HG03159 (cell line): ENCODE measurements around the gene VPS41.
"Not testable (repeated sequence)": the region's sequence is repeated elsewhere in the genome, so short reads cannot be mapped to it uniquely, and the experiment has no call there.

ENCODE experiments used
- ATAC-seq: cut with Tn5 transposase; IDR thresholded peaks from one replicate; pipeline ENCODE4 v1.9.1; 2021; ENCODE audit warnings: mild to moderate bottlenecking, moderate library complexity; ENCODE audit not compliant: unreplicated experiment

Gene VPS41

GRCh38 chr7:38908759-38909335, at the start of gene VPS41:
TSS of gene VPS41 (minus strand) at chr7:38909191. CDS start at chr7:38909174, 17 bp downstream.
- peak; percentile 99 for ATAC-seq

- no peak for ATAC-seq
Measured at GRCh38 chr7:38955892-38956291, 46.9 kb upstream of the VPS41 start.

- ATAC-seq: no peak
Measured at GRCh38 chr7:38953971-38954370, 45.0 kb upstream of the VPS41 start.

DNA sequence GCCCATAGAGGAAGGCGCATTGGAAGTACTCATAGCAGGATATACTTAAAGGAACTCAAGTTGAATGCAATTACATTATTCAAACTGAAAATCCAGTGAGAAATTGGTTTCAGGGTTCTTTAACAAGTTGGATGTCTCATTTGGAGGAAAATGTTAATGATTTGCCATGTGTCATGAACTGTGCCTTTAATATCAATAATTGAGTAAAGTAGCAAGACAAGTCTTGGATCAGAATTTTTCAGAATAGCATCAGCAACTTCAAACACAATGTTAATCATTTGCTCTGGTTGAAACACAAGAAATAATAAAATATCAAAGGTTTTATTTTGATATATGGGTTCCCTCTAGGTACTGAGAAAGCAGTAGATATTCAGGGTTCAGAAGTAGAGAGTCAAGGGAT, 44.2 kb upstream of the VPS41 start:
- no peak for ATAC-seq

DNA sequence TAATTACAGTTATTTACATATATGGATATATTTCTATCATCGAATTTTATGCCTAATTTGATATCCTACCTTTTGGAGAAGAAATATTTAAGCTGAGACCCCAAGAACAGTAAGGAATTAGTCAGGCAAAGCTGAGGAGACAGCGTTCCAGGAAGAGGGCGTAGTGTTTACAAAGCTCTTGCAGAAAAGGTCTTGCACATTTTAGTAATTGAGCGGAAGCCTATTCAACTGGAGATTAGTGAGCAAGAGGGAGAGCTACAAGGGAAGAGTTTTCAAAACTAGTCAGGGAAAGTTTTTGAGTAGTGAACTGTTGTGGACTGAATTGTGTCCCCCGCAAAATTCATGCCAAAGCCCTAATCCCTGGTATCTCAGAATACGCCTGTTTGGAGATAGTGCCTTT, 42.2 kb upstream of the VPS41 start:
- no peak for ATAC-seq

- ATAC-seq: no peak
Measured at GRCh38 chr7:38950309-38950708, 41.3 kb upstream of the VPS41 start.

- not testable (repeated sequence) for ATAC-seq
Measured at GRCh38 chr7:38947541-38947940, 38.5 kb upstream of the VPS41 start.

- no peak for ATAC-seq
Measured at GRCh38 chr7:38942431-38943051, 33.5 kb upstream of the VPS41 start.

DNA sequence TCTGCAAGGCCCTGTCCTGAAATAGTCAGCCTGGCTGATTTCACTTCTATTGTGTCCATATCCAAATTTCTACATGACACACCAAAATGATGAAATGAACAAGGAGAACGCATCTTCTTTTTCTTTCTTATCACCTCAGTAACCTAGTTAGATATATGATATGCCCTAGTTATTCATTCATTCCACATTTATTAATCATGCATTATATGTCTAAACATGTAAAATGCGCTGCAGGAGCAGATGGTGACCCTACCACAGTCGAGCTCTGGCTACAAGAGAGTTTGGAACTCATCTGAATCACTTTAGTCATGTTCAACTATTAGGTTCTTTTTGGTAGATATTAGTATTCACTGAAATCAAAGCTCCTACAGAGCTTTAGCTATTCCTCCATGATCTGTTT, 31.8 kb upstream of the VPS41 start:
- no peak for ATAC-seq

GRCh38 chr7:38938589-38938988, 29.6 kb upstream of the VPS41 start:
- no peak for ATAC-seq

GRCh38 chr7:38938001-38938485, 29.1 kb upstream of the VPS41 start:
- ATAC-seq: no peak

DNA sequence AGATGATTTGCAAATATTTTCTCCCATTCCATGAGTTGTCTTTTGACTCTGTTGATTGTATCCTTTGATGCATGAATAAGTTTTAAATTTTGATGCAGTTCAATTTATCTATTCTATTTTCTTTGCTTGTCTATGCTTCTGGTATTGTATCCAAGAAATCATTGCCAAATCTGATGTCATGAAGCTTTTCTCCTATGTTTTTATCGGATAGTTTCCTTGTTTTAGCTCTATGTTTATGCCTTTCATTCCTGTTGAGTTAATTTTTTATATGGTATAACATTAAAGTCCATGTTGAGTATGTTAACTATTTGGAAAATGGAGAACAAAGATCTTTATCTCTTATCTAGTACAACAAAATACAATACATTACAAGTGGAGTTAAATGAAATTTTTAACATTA, 27.6 kb upstream of the VPS41 start:
- ATAC-seq: no peak

DNA sequence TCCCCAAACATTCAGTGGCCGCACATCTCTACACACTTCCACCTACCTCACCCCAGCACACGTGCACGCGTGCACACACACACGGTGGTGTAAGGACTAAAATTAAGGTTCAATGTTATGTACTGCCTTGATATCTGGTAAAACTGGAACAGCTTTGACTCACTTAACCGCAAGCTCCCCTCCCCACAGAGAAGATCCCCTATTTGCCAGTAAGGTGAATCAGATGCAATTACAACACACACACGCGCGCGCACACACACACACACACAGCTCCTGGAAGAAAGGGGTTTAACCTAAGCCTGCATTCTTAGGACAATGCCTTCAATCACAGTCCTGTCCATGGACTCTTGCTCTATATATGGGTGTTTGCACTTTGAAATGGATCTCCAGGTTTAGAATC, 25.5 kb upstream of the VPS41 start:
- ATAC-seq: no peak

DNA sequence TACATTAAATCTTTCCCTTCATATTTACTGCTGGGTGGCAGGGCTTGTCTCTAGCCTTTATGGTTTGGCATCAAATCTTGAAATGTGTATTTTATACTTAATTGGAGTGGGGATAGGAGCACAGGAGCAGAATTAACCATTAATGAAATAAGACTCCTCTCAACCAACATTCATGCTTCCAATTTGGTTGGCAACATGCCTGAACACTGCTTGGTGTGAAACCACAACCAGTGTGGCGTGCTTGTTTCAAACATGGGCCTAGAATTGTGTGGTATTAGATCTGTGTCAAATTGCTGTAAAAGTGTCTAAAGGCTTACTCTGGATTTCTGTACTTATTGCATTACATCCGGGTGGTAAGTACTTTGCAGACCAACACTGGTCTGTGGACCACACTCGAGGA, 25.1 kb upstream of the VPS41 start:
- ATAC-seq: no peak

GRCh38 chr7:38932509-38933168, 23.6 kb upstream of the VPS41 start:
- peak; percentile 89 for ATAC-seq

- ATAC-seq: no peak
Measured at GRCh38 chr7:38929460-38930171, 20.6 kb upstream of the VPS41 start.

DNA sequence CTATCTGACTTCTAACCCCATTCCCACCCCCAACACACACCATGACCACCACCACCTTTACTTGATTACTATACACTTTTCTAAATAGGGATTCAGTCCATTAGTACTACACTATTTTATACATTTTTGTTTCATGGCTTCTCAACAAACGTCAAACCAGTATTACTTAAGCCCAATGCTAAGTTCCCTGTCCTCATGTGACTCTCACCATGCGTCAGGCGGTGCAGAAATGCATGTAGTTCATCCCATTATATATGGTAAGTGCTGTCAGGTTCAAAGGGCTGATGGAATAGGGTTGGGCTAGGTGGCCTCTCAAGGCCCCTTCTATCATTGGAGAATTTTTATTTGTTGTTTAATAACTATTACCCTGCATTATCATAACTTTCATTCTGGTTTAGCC, 19.5 kb upstream of the VPS41 start:
- ATAC-seq: no peak

GRCh38 chr7:38927751-38928150, 18.8 kb upstream of the VPS41 start:
- ATAC-seq: no peak

DNA sequence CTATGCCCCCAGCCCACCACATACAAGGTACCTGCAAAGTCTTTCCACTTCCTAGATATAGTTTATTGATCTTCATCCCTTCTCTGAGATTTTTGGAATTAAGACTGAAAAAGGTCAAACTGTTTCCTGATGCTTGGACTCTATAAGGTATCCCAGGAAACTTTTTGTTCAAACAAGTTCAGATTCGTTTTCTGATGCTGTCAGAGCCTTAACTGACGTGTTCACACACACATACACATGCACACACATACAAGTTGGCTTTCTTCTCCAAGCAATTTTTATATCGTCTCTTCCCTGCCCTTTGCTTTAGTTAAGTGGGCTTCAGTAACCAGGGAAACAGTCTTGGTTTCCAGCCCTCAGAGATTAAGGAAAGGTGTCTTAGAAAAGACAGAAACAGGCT, 11.7 kb upstream of the VPS41 start:
- ATAC-seq: no peak

- no peak for ATAC-seq
Measured at GRCh38 chr7:38916396-38916795, 7.4 kb upstream of the VPS41 start.

DNA sequence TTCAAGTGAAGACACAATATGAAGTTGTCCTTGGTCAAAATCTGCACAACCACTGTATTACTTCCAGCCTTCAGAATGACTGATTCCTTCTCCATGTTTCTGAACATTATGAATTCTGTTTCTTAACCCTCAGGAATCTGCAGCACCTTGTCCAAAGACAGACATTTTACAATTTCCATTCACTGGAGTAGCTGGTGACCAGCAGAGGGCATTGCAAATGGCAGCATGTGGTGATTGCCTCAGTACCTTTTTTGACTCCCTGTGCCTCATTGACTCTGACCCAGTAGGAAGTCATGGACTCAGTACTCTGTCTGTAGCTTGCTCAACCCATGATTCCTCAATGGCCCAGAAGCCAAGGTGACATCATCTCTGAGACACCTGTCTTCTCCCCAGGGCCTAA, 879 bp upstream of the VPS41 start:
- no peak for ATAC-seq

DNA sequence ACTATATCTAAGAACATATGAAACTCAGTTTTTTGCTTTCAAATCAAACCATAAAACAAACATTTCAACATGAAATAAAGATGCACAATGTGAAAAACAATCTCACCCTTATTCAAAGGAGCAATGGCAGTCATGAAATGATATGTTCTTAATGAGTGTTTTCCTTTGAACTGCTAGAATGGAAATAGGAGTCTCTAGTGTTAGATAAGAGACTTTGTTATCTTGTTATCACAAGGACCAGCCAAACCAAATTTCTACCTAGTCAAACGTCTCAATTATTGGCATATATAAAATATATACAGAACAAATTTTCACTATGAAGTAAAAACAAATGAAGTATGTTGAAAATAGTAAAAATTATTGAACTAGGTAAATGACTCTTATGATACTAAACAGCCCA, 1.2 kb downstream of the VPS41 start:
- no peak for ATAC-seq
